ENCODE data around the gene MBP. TPM values are rescaled to one million over a fixed set of nuclear protein-coding genes. Genes with fewer than 3 reads are reported as not detected.

Gene MBP
- polyA plus RNA-seq, 1 donor from 2014 or later = 89.4 TPM

GRCh38 chr18:77143196-77143595 lies 10.6 kb upstream of the MBP start:
- H3K9me3 Mint-ChIP-seq = peaks cover 1 to 17% (median 11%) of the 10 kb centered on the region in 3 donors
- H3K27ac Mint-ChIP-seq = peak overlapping the region in 1 of 3 donors; percentile 20
- H3K36me3 Mint-ChIP-seq = no peaks in the 10 kb centered on the region
- no peaks in the 10 kb centered on the region for H3K27me3 Mint-ChIP-seq
- H3K4me3 Mint-ChIP-seq = no peak overlapping the region
- H3K4me1 Mint-ChIP-seq = peaks cover 12 to 26% (median 20%) of the 10 kb centered on the region in 3 donors

GRCh38 chr18:77141401-77142118 lies 9.0 kb upstream of the MBP start:
- Mint-ChIP-seq H3K4me3 (peak overlapping the region in 2 of 4 donors; percentile 13 to 78), H3K36me3 (no peaks in the 10 kb centered on the region), H3K4me1 (peaks cover 5 to 18% (median 12%) of the 10 kb centered on the region in 3 donors), H3K27me3 (no peaks in the 10 kb centered on the region), H3K9me3 (peaks cover 1 to 17% (median 11%) of the 10 kb centered on the region in 3 donors), H3K27ac (peak overlapping the region in 1 of 3 donors; percentile 42)

DNA sequence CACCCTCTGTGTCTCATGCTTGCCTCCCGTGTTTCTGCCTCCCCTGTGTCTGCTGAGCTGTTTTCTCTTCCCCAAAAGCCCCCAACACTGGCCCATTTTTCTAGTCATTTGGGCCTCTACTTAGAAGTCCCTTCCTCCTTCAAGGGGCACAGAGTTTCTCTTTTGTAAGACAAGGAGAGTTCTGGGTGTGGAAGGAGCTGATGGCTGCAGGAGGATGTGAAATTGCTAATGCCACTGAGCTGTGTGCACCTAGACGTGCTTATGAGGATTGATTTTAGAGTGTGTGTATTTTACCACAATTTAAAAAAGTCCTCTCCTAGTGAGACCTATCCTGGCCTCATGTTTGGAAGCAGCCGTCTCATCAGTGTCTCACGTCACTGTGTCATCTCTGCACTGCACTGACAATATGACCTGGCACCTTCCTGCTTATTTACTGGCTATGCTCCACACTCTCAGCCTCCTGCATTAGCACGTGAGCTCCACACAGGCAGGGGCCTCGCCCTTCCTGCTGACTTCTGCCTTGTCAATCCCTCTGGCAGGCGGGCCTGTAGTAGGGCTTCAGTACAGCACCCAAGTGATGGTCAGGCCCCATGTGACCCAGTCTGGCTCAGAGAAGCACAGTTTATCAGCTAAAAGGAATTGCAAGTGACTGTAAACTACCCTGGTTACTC lies 8.0 kb upstream of the MBP start:
- Mint-ChIP-seq H3K27me3 (no peaks in the 10 kb centered on the region), H3K9me3 (peaks cover 1 to 17% (median 11%) of the 10 kb centered on the region in 3 donors), H3K27ac (peak overlapping the region in 1 of 3 donors; percentile 53), H3K4me1 (peaks cover 5 to 18% (median 12%) of the 10 kb centered on the region in 3 donors), H3K4me3 (peak overlapping the region in 2 of 4 donors; percentile 18 to 67), H3K36me3 (no peaks in the 10 kb centered on the region)

DNA sequence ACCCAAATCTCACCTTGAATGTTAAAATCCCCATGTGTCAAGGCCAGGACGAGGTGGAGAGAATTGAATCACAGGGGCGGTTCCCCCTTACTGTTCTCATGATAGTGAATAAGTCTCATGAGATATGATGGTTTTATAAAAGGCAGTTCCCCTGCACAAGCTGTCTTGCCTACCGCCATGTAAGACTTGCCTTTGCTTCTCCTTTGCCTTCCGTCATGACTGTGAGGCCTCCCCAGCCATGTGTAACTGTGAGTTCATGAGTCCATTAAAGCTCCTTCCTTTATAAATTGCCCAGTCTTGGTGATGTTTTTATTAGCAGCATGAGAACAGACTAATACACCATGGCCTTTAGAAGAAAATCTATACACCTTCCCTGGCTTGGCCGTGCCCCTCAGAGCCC lies 7.4 kb upstream of the MBP start:
- H3K27ac Mint-ChIP-seq = peak overlapping the region in 1 of 3 donors; percentile 53
- H3K36me3 Mint-ChIP-seq = no peaks in the 10 kb centered on the region
- peaks cover 1 to 17% (median 11%) of the 10 kb centered on the region in 3 donors for H3K9me3 Mint-ChIP-seq
- peaks cover 5 to 18% (median 12%) of the 10 kb centered on the region in 3 donors for H3K4me1 Mint-ChIP-seq
- peak overlapping the region in 2 of 4 donors; percentile 18 to 39 for H3K4me3 Mint-ChIP-seq
- H3K27me3 Mint-ChIP-seq = no peaks in the 10 kb centered on the region

- H3K4me3 Mint-ChIP-seq = peak overlapping the region in 1 of 4 donors; percentile 18
- no peaks in the 10 kb centered on the region for H3K36me3 Mint-ChIP-seq
- peaks cover 1 to 17% (median 11%) of the 10 kb centered on the region in 3 donors for H3K9me3 Mint-ChIP-seq
- no peak overlapping the region for H3K27ac Mint-ChIP-seq
- no peaks in the 10 kb centered on the region for H3K27me3 Mint-ChIP-seq
- peaks cover 5 to 18% (median 12%) of the 10 kb centered on the region in 3 donors for H3K4me1 Mint-ChIP-seq
Measured at GRCh38 chr18:77139619-77140018, 7.0 kb upstream of the MBP start.

GRCh38 chr18:77138270-77138669 lies 5.7 kb upstream of the MBP start:
- H3K27ac Mint-ChIP-seq = no peak overlapping the region
- no peaks in the 10 kb centered on the region for H3K36me3 Mint-ChIP-seq
- H3K4me3 Mint-ChIP-seq = peak overlapping the region in 1 of 4 donors; percentile 41
- H3K4me1 Mint-ChIP-seq = peaks cover 15 to 24% (median 17%) of the 10 kb centered on the region in 3 donors
- H3K9me3 Mint-ChIP-seq = peaks cover 1 to 11% (median 6%) of the 10 kb centered on the region in 3 donors
- H3K27me3 Mint-ChIP-seq = no peaks in the 10 kb centered on the region

GRCh38 chr18:77137851-77138250 lies 5.3 kb upstream of the MBP start:
- no peaks in the 10 kb centered on the region for H3K36me3 Mint-ChIP-seq
- no peak overlapping the region for H3K4me3 Mint-ChIP-seq
- H3K9me3 Mint-ChIP-seq = peaks cover 1 to 9% (median 2%) of the 10 kb centered on the region in 3 donors
- H3K27me3 Mint-ChIP-seq = no peaks in the 10 kb centered on the region
- no peak overlapping the region for H3K27ac Mint-ChIP-seq
- H3K4me1 Mint-ChIP-seq = peaks cover 15 to 24% (median 17%) of the 10 kb centered on the region in 3 donors

- Mint-ChIP-seq H3K27ac (peak overlapping the region in 1 of 3 donors; percentile 76), H3K9me3 (peaks cover 0 to 2% (median 0%) of the 10 kb centered on the region in 3 donors), H3K27me3 (no peaks in the 10 kb centered on the region), H3K4me1 (peaks cover 15 to 24% (median 17%) of the 10 kb centered on the region in 3 donors), H3K36me3 (no peaks in the 10 kb centered on the region), H3K4me3 (peak overlapping the region in 2 of 4 donors; percentile 30 to 58)
Measured at GRCh38 chr18:77136871-77137665, 4.5 kb upstream of the MBP start.

- Mint-ChIP-seq H3K4me3 (peak overlapping the region in 1 of 4 donors; percentile 98), H3K4me1 (peaks cover 15 to 24% (median 17%) of the 10 kb centered on the region in 3 donors), H3K9me3 (no peaks in the 10 kb centered on the region), H3K27ac (peak overlapping the region in 1 of 3 donors; percentile 74), H3K36me3 (no peaks in the 10 kb centered on the region), H3K27me3 (no peaks in the 10 kb centered on the region)
Measured at GRCh38 chr18:77136076-77136718, 3.6 kb upstream of the MBP start.

DNA sequence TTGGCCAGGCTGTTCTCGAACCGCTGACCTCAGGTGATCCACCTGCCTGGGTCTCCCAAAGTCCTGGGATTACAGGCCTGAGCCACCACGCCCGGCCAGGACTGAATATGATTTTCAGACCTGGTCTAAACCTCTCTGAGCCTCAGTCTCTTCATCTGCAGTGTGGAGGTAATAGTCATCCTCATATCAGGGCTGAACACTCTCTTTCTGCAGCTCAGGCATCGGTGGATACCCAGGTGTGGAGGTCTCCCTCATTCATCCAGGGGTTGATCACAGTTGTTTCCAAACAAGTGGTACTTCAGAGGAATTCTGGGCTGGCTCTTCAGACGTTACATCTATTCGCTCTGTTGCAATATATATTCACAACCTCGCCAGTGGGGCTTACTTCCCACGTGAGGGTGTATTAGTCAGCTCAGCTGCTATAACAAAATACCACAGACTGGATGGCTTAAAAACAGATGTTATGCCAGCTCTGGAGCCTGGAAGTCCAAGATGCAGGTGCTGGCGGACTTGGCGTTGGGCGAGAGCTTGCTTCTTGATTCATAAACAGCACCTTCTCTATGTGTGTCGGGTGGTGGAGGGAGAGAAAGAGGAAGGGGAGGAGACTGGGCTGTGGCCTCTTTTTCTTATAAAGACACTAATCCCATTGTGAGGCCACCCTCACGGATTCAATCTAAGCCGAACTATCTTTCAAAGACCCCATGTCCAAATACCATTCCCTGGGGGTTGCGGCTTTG lies 2.9 kb upstream of the MBP start:
- Mint-ChIP-seq H3K36me3 (no peaks in the 10 kb centered on the region), H3K27ac (no peak overlapping the region), H3K9me3 (no peaks in the 10 kb centered on the region), H3K4me1 (peaks cover 13 to 24% (median 21%) of the 10 kb centered on the region in 3 donors), H3K27me3 (no peaks in the 10 kb centered on the region), H3K4me3 (peak overlapping the region in 1 of 4 donors; percentile 98)

- H3K4me1 Mint-ChIP-seq = peaks cover 13 to 21% (median 20%) of the 10 kb centered on the region in 3 donors
- H3K4me3 Mint-ChIP-seq = peak overlapping the region in 3 of 4 donors; percentile 78 to 98 (median 80)
- no peaks in the 10 kb centered on the region for H3K9me3 Mint-ChIP-seq
Measured at GRCh38 chr18:77134611-77135010, 2.0 kb upstream of the MBP start.

GRCh38 chr18:77133835-77134496 lies 1.4 kb upstream of the MBP start:
- peak overlapping the region; percentile 32 to 98 (median 85) for H3K27ac Mint-ChIP-seq
- peak overlapping the region; percentile 65 to 98 (median 79) for H3K4me3 Mint-ChIP-seq
- H3K36me3 Mint-ChIP-seq = no peaks in the 10 kb centered on the region
- no peaks in the 10 kb centered on the region for H3K9me3 Mint-ChIP-seq
- no peaks in the 10 kb centered on the region for H3K27me3 Mint-ChIP-seq
- H3K4me1 Mint-ChIP-seq = peaks cover 20 to 25% (median 23%) of the 10 kb centered on the region in 3 donors

More at GRCh38 chr18:77134611-77135010, 2.0 kb upstream of the MBP start:
- peak overlapping the region; percentile 4 to 98 (median 32) for H3K27ac Mint-ChIP-seq
- no peaks in the 10 kb centered on the region for H3K36me3 Mint-ChIP-seq
- no peaks in the 10 kb centered on the region for H3K27me3 Mint-ChIP-seq
